ENCODE results near the gene NT5C1A. TPM values are rescaled to one million over a fixed set of nuclear protein-coding genes. Genes with fewer than 3 reads are reported as not detected.

The NT5C1A gene
- total and polyA plus RNA-seq, 4 donors = not detected

DNA sequence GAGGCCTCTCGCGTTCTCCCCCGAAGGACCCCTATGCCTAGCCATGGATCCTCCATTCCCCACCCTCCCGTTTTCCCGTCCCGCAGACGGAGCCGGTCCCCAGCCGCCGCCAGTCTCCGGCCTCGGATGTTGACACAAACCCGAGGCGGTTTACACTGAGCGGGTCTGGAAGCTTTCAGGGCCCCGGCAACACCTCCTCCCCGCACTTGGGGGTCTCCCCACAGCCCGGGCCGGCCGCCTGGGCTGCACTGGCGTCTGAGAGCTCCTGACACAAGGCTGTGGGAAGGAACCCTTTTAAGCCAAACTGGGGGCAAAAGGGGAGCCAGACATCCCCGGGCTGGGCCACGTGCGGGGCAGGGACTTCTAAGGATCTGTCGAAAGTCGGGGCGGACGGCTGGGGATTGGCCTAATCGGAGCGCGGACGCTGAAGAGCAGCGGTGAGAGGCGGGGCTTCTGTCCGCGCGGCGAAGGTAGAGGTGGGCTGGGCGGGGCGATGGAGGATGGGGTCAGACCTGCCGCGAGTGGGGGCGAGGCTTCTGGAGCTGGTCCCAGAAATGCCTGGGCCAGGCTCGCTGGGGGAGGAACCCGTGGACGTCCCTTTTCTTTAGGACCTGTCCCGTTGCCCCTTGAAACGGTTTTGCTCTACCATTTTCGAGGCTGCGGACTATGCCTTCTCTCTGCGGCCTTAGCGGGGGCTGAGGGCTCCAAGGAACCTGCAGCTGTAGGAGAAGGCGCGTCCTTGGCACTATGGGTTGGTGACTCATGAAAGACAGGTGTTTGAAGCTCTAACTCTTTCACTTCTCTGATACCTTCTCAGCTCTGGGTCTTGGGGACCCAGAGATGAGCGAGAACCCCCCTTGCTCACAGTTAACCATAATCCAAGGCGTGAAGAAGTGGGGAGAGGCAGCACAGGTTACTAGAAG, 20.5 kb upstream of the NT5C1A start:
- H3K4me3 ChIP-seq = no peak overlapping the region
- WGBS, 2 donors = 11 to 12% methylated on average over 56 of the region's 56 CpGs
- DNase-seq = peak; percentile 43 to 52 (median 50)

GRCh38 chr1:39691383-39692151, 19.7 kb upstream of the NT5C1A start, which contains the start of gene HPCAL4:
HPCAL4 (minus strand) TSS chr1:39691433; CDS start chr1:39684603, 6,830 bp downstream.
- Histone ChIP-seq H3K9ac (ENCODE audit: insufficient read depth in 1 of 2, low read length in 2 of 2) (no peak within 1 kb of the TSS), H3K36me3 (ENCODE audit: control insufficient read depth in 4 of 4, insufficient read depth in 4 of 4, low read length in 4 of 4) (no peaks in the 10 kb centered on the region), H3K4me3 (no peak within 1 kb of the TSS), H3K9me3 (ENCODE audit: control insufficient read depth in 4 of 4, insufficient read depth in 3 of 4, low read length in 3 of 4) (no peaks in the 10 kb centered on the region), H3K27me3 (ENCODE audit: control insufficient read depth in 3 of 3, insufficient read depth in 3 of 3, low read length in 2 of 3) (peaks cover 0 to 70% (median 66%) of the 10 kb centered on the region in 3 donors), H3K4me1 (ENCODE audit: control insufficient read depth in 5 of 5, insufficient read depth in 5 of 5, low read length in 5 of 5) (peaks cover 0 to 23% (median 7%) of the 10 kb centered on the region in 5 donors), H3K27ac (ENCODE audit: low read depth in 1 of 2, low read length in 1 of 2) (no peak within 1 kb of the TSS)
- 3 to 4% methylated on average over 46 to 47 of the region's 47 CpGs for WGBS, 2 donors
- TF ChIP-seq, protein P1, sequence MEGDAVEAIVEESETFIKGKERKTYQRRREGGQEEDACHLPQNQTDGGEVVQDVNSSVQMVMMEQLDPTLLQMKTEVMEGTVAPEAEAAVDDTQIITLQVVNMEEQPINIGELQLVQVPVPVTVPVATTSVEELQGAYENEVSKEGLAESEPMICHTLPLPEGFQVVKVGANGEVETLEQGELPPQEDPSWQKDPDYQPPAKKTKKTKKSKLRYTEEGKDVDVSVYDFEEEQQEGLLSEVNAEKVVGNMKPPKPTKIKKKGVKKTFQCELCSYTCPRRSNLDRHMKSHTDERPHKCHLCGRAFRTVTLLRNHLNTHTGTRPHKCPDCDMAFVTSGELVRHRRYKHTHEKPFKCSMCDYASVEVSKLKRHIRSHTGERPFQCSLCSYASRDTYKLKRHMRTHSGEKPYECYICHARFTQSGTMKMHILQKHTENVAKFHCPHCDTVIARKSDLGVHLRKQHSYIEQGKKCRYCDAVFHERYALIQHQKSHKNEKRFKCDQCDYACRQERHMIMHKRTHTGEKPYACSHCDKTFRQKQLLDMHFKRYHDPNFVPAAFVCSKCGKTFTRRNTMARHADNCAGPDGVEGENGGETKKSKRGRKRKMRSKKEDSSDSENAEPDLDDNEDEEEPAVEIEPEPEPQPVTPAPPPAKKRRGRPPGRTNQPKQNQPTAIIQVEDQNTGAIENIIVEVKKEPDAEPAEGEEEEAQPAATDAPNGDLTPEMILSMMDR (IDR thresholded peaks at IDR 0.05; ENCODE audit: control extremely low read depth, extremely low read depth) = no peak
- ATAC-seq (ENCODE audit: insufficient read depth, low FRiP score) (peak; percentile 90), DNase-seq (peak; percentile 90 to 91 (median 91))

More for the DNA sequence above, 20.5 kb upstream of the NT5C1A start:
- no peak overlapping the region for H3K9ac ChIP-seq (ENCODE audit: insufficient read depth in 1 of 2, low read length in 2 of 2)
- H3K27me3 ChIP-seq (ENCODE audit: control insufficient read depth in 3 of 3, insufficient read depth in 3 of 3, low read length in 2 of 3) = peaks cover 0 to 65% (median 63%) of the 10 kb centered on the region in 3 donors
- H3K27ac ChIP-seq (ENCODE audit: low read depth in 1 of 2, low read length in 1 of 2) = no peak overlapping the region
- H3K36me3 ChIP-seq (ENCODE audit: control insufficient read depth in 4 of 4, insufficient read depth in 4 of 4, low read length in 4 of 4) = no peaks in the 10 kb centered on the region
- TF ChIP-seq, protein P1 (IDR thresholded peaks at IDR 0.05; ENCODE audit: control extremely low read depth, extremely low read depth) = no peak
- peaks cover 0 to 23% (median 7%) of the 10 kb centered on the region in 5 donors for H3K4me1 ChIP-seq (ENCODE audit: control insufficient read depth in 5 of 5, insufficient read depth in 5 of 5, low read length in 5 of 5)
- no peaks in the 10 kb centered on the region for H3K9me3 ChIP-seq (ENCODE audit: control insufficient read depth in 4 of 4, insufficient read depth in 3 of 4, low read length in 3 of 4)
- no peak for ATAC-seq (ENCODE audit: insufficient read depth, low FRiP score)

DNA sequence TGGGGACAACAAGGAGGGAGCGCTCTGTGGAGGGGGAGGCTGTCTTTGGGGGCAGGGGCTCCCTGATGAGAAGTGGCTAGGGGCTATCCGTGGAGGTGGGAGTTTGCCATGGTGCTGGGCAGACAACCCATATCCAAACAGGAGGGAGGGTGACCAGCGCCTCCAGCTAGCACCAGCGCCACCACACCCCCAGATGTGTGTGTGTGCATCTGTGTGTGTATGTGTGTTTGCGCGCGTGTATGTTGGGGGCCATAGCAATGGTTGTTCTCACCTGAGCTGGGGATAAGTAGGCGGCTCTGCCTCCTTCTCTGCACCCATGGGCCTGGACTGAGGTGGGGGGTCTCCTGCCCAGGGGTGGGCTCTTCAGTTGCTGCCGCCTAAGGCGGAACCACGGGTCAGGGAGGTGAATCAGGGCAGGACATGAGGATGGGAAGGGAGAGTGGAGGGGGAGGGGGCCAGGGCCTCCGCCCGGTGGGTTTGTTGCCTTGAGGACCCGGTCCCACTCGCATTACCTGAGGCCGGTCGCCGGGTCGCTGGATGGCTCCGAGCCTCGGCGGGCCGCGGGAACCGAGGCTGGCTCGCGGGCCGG, 19.0 kb upstream of the NT5C1A start:
- Histone ChIP-seq H3K4me3 (no peak overlapping the region), H3K27me3 (ENCODE audit: control insufficient read depth in 3 of 3, insufficient read depth in 3 of 3, low read length in 2 of 3) (peaks cover 0 to 71% (median 70%) of the 10 kb centered on the region in 3 donors), H3K27ac (ENCODE audit: low read depth in 1 of 2, low read length in 1 of 2) (no peak overlapping the region), H3K9ac (ENCODE audit: insufficient read depth in 1 of 2, low read length in 2 of 2) (no peak overlapping the region), H3K4me1 (ENCODE audit: control insufficient read depth in 5 of 5, insufficient read depth in 5 of 5, low read length in 5 of 5) (peaks cover 0 to 23% (median 7%) of the 10 kb centered on the region in 5 donors), H3K9me3 (ENCODE audit: control insufficient read depth in 4 of 4, insufficient read depth in 3 of 4, low read length in 3 of 4) (no peaks in the 10 kb centered on the region), H3K36me3 (ENCODE audit: control insufficient read depth in 4 of 4, insufficient read depth in 4 of 4, low read length in 4 of 4) (no peaks in the 10 kb centered on the region)
- ATAC-seq (ENCODE audit: insufficient read depth, low FRiP score) (no peak), DNase-seq (no peak)
- 16 to 24% methylated on average over 18 to 28 of the region's 28 CpGs for WGBS, 2 donors
- TF ChIP-seq, protein P1 (IDR thresholded peaks at IDR 0.05; ENCODE audit: control extremely low read depth, extremely low read depth) = no peak

Data from lung (tissue), 12 donors.